Nucleus accumbens (tissue), 56 donors: ENCODE results near the gene CFP.

Source experiments
- DNase-seq, 56 donors: peaks; one replicate each; lab custom pipeline; 2025; lab: John Stamatoyannopoulos, UW

Gene CFP

DNA sequence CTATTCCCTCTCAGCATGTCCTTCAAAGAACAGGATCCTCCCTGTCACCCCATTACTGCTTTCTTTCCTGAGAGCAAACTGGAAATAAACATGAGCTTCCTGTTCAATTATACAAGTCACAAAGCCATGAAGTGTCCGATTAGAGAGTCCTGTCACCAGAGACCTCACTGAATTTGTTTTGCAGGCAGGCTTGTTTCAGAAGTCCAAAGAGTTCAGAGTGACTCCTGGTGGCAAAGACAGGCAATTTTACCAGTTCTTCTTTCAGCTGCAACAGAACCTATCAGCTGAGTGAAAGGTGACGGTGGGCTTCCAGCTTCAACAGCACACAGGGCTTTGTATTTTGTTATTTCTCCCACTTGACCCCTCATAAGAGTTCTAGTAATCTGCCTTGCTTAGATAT, 14.2 kb upstream of the CFP start:
- DNase-seq = no peak

- DNase-seq = no peak
Observed at GRCh38 chrX:47638816-47639215, 9.1 kb upstream of the CFP start.

- DNase-seq = peak in 34 of 56 donors; percentile 2 to 63 (median 16)
Observed at GRCh38 chrX:47637546-47638195, 7.9 kb upstream of the CFP start.

- no peak for DNase-seq
Observed at GRCh38 chrX:47634871-47635575, 5.3 kb upstream of the CFP start.

- no peak for DNase-seq
Observed at GRCh38 chrX:47633689-47634590, 4.2 kb upstream of the CFP start.

DNA sequence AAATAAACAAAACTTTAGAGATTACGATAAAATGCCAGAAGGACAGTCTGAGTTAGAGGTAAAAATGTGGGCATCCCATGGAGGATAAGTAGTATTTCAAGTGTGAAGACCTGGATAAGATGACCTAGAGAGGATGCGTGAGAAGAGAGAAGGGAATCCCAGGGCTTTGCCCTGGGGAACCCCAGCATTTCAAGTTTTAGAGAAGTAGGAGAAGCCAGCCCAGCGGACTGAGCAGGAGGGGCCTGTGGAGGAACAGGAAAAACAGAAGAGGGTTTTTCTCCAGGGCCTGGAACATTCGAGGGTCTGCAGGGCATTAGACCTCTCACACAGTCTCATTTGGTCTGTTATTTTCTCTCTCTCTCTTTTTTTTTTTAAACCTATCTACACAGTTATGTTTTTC, 2.9 kb upstream of the CFP start:
- no peak for DNase-seq

- DNase-seq = no peak
Observed at GRCh38 chrX:47631676-47632075, 1.9 kb upstream of the CFP start.

DNA sequence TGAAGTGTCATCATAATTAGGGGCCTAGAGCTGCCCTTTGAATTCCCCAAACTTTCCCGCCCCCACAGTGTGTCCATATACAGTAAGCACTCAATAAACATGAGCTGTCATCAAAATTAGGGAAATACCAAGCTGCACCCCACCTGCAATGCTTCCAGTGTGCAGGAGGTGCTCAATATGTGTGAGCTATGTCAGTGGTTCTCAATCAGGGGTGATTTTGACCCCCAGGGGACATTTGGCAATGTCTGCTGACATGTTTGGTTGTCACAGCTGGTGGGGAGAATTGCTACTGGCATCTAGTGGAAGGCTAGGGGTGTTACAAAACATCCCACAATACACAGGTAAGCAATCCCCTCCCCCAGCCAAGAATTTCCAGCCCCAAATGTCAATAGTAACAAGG, 748 bp downstream of the CFP start:
- DNase-seq = no peak

DNA sequence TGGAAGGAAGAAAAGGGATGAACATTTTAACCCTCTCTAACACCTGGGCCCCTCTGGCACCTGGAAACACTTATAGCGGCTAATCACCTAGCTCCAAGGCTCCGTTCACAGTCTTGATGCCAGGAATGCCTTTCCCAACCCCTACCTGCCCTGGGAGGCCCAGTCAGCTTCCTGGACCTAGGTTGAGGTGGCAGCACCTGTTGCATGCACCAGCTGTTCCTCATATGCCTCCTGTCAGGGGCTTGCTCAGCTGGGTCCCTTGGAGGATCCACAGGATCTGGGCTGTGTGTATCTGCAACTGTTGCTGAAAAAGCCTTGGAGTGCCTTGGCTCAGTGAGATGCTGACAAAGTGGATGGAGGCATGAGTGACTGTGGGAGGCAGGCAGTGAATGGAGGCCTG, 4.4 kb downstream of the CFP start:
- DNase-seq = no peak

DNA sequence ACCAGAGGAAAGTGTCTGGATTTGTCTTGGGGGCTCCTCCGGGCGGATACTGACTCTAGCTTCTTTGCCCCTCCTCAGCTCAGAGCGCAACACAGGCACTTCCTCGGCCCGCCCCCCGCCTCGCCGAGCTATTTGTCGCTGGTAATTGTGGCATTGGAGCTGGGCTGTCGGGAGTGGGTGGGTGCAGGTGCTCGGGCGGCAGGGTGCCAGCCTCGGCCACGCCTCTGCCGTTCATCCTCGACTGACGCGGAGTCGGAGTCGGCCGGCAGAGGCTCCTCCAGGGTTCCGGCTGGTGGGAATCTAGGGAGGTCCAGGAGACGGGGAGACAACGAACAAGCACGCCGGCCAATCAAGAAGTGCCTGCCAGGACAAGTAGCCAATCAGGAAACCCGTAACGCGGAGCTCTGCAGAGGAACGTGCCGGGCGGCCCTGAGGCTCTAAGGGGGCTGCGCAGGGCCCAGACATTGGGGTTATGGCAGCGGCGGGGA, 6.1 kb downstream of the CFP start:
- peak in 40 of 56 donors; percentile 2 to 78 (median 31) for DNase-seq

GRCh38 chrX:47621851-47622250, 7.9 kb downstream of the CFP start:
- no peak for DNase-seq

GRCh38 chrX:47620303-47620685, 9.4 kb downstream of the CFP start:
- DNase-seq = peak in 16 of 56 donors; percentile 1 to 51 (median 17)

DNA sequence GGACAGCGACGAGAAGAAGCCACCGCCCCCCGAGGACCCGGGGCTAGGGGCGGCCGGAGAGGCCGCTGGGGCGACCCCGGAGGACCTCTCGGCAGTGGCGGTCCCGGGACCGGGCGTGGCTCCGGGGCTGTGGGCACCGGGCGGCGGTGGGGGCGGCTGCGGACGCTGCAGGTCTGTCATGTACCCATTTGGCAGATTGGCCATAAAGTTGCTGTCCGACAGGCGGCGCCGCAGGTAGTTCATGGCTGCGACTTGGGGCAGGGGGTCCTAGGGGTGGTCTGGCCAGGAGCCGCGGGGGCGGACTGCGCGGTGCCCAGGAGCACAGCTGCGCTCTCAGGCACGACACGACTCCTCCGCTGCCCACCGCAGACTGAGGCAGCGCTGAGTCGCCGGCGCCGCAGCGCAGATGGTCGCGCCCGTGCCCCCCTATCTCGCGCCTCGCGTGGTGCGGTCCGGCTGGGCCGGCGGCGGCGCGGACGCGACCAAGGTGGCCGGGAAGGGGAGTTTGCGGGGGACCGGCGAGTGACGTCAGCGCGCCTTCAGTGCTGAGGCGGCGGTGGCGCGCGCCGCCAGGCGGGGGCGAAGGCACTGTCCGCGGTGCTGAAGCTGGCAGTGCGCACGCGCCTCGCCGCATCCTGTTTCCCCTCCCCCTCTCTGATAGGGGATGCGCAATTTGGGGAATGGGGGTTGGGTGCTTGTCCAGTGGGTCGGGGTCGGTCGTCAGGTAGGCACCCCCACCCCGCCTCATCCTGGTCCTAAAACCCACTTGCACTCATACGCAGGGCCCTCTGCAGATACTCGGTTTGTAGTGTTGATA, 10.0 kb downstream of the CFP start, which contains the start of gene SYN1:
TSS of gene SYN1 (minus strand) at position 372 of the 817 bp plus-strand sequence. CDS start at position 243, 129 bp downstream.
- peak in 53 of 56 donors; percentile 4 to 84 (median 51) for DNase-seq

GRCh38 chrX:47618923-47619485, 10.7 kb downstream of the CFP start:
- DNase-seq = no peak

- DNase-seq = no peak
Observed at GRCh38 chrX:47614618-47615017, 15.1 kb downstream of the CFP start.

DNA sequence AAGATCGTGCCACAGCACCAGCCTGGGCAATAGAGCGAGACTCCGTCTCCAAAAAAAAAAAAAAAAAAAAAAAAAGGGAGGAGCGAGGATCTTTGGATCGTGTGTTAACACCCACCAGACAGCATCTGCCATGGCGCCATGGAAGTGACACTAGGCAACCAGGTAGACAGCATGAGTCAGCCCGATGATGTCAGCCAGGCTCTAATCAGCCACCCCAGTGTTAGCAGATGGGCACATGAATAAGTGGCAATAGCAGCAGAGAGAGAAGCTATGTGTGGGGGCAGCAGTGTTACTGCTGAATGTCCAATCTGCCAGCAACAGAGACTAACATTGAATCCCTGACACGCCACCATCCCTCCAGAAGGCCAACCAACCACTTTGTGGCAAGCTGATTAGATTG, 16.6 kb downstream of the CFP start:
- DNase-seq = peak in 16 of 56 donors; percentile 1 to 56 (median 14)

GRCh38 chrX:47612418-47612817, 17.3 kb downstream of the CFP start:
- DNase-seq = no peak

DNA sequence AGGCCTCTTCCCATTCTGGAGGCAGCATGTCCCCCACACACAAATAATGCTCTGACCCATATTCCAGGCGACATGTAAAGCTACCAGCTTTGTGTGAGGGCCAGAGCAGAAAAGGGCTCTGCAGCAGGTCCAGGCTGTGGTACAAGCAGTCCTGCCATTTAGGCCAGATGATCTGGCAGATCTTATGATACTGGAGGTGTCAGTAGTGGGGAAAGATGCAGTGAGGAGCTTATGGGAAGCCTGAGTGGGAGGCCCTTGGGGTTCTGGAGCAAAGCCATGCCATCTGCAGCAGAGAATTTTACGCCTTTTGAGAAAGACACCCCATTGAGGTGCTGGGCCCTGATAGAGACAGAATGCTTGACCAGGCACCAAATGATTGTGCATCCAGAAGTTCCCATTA, 17.8 kb downstream of the CFP start:
- DNase-seq = no peak

- DNase-seq = no peak
Observed at GRCh38 chrX:47611489-47611888, 18.2 kb downstream of the CFP start.

GRCh38 chrX:47610511-47610910, 19.2 kb downstream of the CFP start:
- no peak for DNase-seq
